Uterus (tissue), 4 donors: ENCODE results near the gene PHLPP2. TPM values are rescaled to one million over a fixed set of nuclear protein-coding genes. Genes with fewer than 3 reads are reported as not detected.

Experiments
- DNase-seq, 2 donors: peaks; one replicate each; pipeline ENCODE4 v3.0.0-alpha.2; 2019 to 2020
- H3K27ac ChIP-seq, 2 donors: fragments of 200-600 bp; sonication (generic); 1 replicate in 1 of 2; 2 replicates in 1 of 2; pipeline ENCODE4 v1.5.1; 2016 to 2018
- H3K27me3 ChIP-seq, 2 donors: fragments of 200-600 bp; sonication (generic); one replicate each; pipeline ENCODE4 v1.5.1; 2018 to 2019; ENCODE audit warnings: control low read depth in 1 of 2
- H3K36me3 ChIP-seq, 2 donors: fragments of 200-600 bp; sonication (generic); one replicate each; pipeline ENCODE4 v1.5.1; 2019; ENCODE audit warnings: control low read depth in 1 of 2
- H3K4me1 ChIP-seq, 2 donors: fragments of 200-600 bp; sonication (generic); one replicate each; pipeline ENCODE4 v1.5.1; 2018 to 2019; ENCODE audit warnings: control low read depth in 1 of 2
- H3K4me3 ChIP-seq, 2 donors: fragments of 200-600 bp; sonication (generic); 1 replicate in 1 of 2; 2 replicates in 1 of 2; pipeline ENCODE4 v1.5.1; 2018 to 2019; ENCODE audit warnings: mild to moderate bottlenecking in 1 of 2
- H3K9me3 ChIP-seq, 2 donors: fragments of 200-600 bp; sonication (generic); one replicate each; pipeline ENCODE4 v1.5.1; 2019; ENCODE audit warnings: control low read depth in 1 of 2
- POLR2A ChIP-seq, 2 donors: fragments of 450-650 bp; IDR thresholded peaks; one replicate each; pipeline ENCODE4 v1.6.1; 2016; ENCODE audit warnings: antibody characterized with exemption in 2 of 2, mild to moderate bottlenecking in 1 of 2, moderate library complexity in 1 of 2
- intact Hi-C: fragments of 100-400 bp; cut with DNase I; formaldehyde crosslinking; loops from one replicate; pipeline ENCODE4 v1.15.1; 2023; ENCODE audit warnings: low total_unique reads
- total RNA-seq, 4 donors: library from RNA; depleted of rRNA in 3 of 4; stranded (reverse); fragments of >200 nt in 3 of 4; gene quantifications; one replicate each; pipeline versions ENCODE4 v1.1.0 to v1.2.4, GENCODE V29; 2014 to 2023
- TF ChIP-seq, protein P1 (sequence below), 4 experiments: fragments of 200-600 bp in 2 of 4; fragments of 450-650 bp in 2 of 4; sonication (generic) in 2 of 4; IDR thresholded peaks; one replicate each; pipeline ENCODE4 v1.5.1; 2016 to 2019; ENCODE audit warnings: antibody characterized with exemption in 4 of 4, mild to moderate bottlenecking in 2 of 4, moderate library complexity in 1 of 4
- donor health status: DM: yes; HTN: yes; CAD: no.

Gene PHLPP2
- total RNA-seq, 4 donors from 2014 or later = 2.0 to 22.3 (median 10.7) TPM

DNA sequence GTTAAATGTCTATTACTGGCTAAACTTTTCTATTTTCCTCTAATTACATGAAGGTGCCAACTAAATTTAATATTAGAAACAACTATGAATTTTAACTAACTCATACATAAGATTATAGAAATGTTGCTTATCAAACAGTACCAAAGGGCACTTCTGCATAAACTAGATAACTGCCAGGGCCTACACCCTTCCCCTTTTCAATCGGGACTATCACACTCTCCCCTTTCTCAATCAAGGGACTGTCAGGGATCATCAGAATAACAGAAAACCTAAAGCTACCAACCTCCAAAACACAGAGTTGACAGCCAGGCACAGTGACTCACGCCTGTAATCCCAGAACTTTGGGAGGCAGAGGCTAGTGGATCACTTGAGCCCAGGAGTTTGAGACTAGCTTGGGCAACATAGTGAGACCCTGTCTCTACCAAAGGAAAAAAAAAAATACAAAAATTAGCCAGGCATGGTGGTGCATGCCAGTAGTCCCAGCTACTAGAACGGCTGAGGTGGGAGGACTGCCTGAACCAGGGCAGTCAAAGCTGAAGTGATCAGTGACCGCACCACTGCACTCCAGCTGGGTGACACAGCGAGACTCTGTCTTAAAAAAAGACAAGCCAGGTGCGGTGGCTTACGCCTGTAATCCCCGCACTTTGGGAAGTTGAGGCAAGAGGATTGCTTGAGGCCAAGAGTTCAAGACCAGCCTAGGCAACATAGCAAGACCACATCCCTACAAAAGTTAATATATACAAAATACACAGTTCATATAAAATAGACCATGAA lies 3.2 kb upstream of the PHLPP2 start:
- H3K36me3 ChIP-seq = no peaks in the 10 kb centered on the region
- no peaks in the 10 kb centered on the region for H3K27me3 ChIP-seq
- H3K4me3 ChIP-seq = no peak overlapping the region
- H3K27ac ChIP-seq = peak overlapping the region in 1 of 2 donors; percentile 58
- intact Hi-C loops = no loop called here
- no peaks in the 10 kb centered on the region for H3K4me1 ChIP-seq
- TF ChIP-seq, protein P1, sequence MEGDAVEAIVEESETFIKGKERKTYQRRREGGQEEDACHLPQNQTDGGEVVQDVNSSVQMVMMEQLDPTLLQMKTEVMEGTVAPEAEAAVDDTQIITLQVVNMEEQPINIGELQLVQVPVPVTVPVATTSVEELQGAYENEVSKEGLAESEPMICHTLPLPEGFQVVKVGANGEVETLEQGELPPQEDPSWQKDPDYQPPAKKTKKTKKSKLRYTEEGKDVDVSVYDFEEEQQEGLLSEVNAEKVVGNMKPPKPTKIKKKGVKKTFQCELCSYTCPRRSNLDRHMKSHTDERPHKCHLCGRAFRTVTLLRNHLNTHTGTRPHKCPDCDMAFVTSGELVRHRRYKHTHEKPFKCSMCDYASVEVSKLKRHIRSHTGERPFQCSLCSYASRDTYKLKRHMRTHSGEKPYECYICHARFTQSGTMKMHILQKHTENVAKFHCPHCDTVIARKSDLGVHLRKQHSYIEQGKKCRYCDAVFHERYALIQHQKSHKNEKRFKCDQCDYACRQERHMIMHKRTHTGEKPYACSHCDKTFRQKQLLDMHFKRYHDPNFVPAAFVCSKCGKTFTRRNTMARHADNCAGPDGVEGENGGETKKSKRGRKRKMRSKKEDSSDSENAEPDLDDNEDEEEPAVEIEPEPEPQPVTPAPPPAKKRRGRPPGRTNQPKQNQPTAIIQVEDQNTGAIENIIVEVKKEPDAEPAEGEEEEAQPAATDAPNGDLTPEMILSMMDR (IDR thresholded peaks at IDR 0.05) = no peak
- no peak for TF ChIP-seq POLR2A (IDR thresholded peaks at IDR 0.05)
- DNase-seq = no peak
- no peaks in the 10 kb centered on the region for H3K9me3 ChIP-seq

DNA sequence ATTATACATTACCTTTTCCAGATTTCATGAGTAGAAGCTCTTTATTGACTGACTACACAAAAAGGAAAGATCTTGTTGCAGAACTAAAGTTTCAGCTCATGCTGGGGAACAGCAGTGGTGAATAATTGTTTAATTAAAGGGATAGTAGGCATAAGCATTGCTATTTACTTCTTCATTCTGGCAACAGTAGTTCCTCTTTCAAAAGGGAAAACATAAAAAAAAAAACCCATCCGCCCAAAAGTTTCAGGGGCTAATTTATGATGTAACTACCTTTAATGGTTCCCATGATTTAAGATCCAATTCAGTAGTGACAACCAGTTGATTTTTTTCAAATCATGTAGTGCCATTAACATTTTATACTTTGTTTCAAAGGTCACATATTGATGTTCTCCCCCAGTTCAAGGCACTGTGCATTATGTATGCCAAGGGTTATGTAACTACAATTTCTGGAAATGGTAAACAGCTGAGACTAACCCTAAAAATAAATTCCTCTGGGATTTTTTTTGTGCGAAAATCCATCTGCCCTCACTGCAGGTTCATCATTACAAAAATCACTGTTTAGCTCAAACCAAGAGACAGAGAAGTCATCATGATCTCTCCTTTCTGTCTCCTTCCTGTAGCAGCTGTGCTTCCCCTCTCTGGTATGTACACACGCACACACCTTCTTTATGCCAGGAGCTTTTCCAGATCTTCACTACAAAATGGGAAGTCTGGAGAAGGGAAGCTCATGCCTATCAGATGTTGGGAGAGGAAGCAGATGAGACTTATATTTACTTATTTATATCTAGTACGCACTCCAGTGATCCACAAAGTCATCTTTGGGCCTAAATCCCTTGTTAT lies 2.2 kb upstream of the PHLPP2 start:
- Histone ChIP-seq H3K27ac (peak overlapping the region; percentile 39 to 58), H3K9me3 (no peaks in the 10 kb centered on the region), H3K27me3 (no peaks in the 10 kb centered on the region), H3K4me1 (no peaks in the 10 kb centered on the region), H3K4me3 (no peak overlapping the region), H3K36me3 (no peaks in the 10 kb centered on the region)
- DNase-seq = no peak
- intact Hi-C loops = no loop called here
- TF ChIP-seq, protein P1 (IDR thresholded peaks at IDR 0.05) = no peak

DNA sequence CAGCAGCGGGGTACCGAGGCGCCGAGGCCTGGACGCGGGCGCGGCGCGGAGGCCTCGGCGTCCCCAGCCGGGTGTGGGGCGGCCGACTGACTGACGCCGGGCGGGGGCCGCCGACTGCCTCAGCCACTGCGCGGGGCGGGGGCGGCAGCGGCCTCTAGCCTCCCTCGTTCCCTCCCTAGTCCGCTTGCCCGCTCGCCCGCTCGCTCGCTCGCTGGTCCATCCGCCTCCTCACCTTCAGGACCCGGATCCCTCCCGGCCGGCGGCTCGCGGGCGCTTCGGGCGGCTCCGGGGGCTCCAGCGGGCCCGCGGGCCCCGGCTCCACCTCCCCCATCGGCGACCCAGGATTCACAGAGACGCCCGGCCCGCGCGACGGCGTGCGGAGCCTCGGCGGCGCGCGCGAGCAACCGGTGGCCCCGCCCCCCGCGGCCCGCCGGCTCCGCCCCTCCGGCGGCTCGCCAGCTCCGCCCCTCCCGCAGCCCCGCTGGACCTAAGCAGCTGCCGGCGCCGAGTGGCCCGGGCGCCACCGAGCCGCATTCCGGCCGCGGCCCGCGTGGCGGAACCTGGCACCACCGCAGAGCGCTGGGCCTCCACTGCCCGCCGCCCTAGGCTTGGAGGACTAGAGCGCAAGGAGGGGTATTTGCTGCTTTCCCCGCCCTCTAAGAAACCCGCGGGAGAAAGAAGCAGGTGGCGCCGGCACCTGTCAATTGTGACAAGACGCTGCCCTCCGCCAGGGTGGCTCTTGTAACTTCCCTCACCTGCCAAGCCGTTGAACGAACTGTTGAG lies 773 bp downstream of the PHLPP2 start:
- Histone ChIP-seq H3K36me3 (no peaks in the 10 kb centered on the region), H3K27me3 (no peaks in the 10 kb centered on the region), H3K4me3 (peak overlapping the region; percentile 58 to 92), H3K4me1 (no peaks in the 10 kb centered on the region), H3K9me3 (no peaks in the 10 kb centered on the region), H3K27ac (peak overlapping the region; percentile 85 to 98)
- peak; percentile 44 to 54 for TF ChIP-seq POLR2A (IDR thresholded peaks at IDR 0.05)
- TF ChIP-seq, protein P1 (IDR thresholded peaks at IDR 0.05) = no peak
- peak; percentile 67 to 83 for DNase-seq
- intact Hi-C loops = no loop called here

DNA sequence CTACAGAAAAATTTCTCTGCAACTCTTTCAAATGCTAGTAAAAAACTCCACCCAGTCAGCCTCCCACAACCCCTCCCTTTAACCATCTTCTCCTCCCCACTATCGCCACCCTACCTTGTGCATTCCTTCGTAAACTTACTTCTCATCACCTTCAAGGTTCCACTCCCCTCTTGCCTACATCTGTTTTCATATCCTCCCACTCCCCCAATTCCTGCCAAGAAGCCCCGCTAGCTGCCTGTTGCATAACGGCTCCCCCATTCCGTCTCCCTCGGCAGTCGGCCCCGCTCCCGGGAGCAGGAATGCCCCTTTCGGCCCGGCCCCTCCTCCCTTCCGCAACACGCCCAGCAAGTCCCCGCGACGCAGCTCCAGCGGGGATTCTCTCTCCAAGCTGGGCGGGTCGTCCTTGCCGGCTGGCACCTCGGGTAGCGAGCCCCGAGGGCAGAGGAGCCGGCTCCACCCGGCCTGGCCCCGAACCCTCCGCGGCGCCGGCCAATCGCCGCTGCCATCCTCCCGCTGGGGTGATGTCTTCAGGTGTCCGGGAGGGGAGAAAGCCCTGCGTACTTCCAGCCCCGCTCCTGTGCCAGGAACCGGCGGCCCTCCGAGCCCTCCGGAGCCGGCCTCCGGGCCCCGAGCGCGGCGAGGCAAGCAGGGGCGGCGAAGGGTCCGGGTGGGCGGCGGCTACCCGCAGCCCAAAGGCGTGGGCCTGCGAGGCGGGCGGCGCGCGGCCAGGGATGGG lies 1.5 kb downstream of the PHLPP2 start:
- no peaks in the 10 kb centered on the region for H3K27me3 ChIP-seq
- intact Hi-C loops = no loop called here
- no peaks in the 10 kb centered on the region for H3K36me3 ChIP-seq
- no peaks in the 10 kb centered on the region for H3K4me1 ChIP-seq
- H3K4me3 ChIP-seq = peak overlapping the region; percentile 58 to 92
- TF ChIP-seq, protein P1 (IDR thresholded peaks at IDR 0.05) = no peak
- TF ChIP-seq POLR2A (IDR thresholded peaks at IDR 0.05) = no peak
- DNase-seq = peak; percentile 66 to 67
- no peaks in the 10 kb centered on the region for H3K9me3 ChIP-seq
- H3K27ac ChIP-seq = peak overlapping the region; percentile 85 to 98
